GM21717 (cell line): ENCODE data around the gene FCMR.

Experiments used
- ATAC-seq: cut with Tn5 transposase; IDR thresholded peaks from one replicate; pipeline ENCODE4 v1.9.1; 2021; ENCODE audit warnings: mild to moderate bottlenecking, moderate library complexity; ENCODE audit not compliant: unreplicated experiment

Gene FCMR

GRCh38 chr1:206921772-206922265, at the start of gene FCMR:
TSS of gene FCMR (minus strand) at chr1:206921941. CDS start at chr1:206921854, 87 bp downstream.
- ATAC-seq: peak; percentile 24

- ATAC-seq: no peak
These were observed 49.4 kb upstream of the FCMR start for GRCh38 chr1:206971029-206971655.

GRCh38 chr1:206970446-206970845, 48.7 kb upstream of the FCMR start, which contains the start of gene FCAMR:
TSS of gene FCAMR (minus strand) at chr1:206970460. CDS start at chr1:206970125, 335 bp downstream.
- ATAC-seq: no peak

- ATAC-seq: no peak
These were observed 47.3 kb upstream of the FCMR start for GRCh38 chr1:206969090-206969489.

GRCh38 chr1:206967096-206967849, 45.5 kb upstream of the FCMR start:
- peak; percentile 52 for ATAC-seq

- ATAC-seq: no peak
These were observed 44.0 kb upstream of the FCMR start for GRCh38 chr1:206965781-206966180.

- ATAC-seq: no peak
These were observed 42.0 kb upstream of the FCMR start for GRCh38 chr1:206963740-206964139.

- no peak for ATAC-seq
These were observed 41.5 kb upstream of the FCMR start for GRCh38 chr1:206963119-206963712.

GRCh38 chr1:206962272-206962671, 40.5 kb upstream of the FCMR start:
- ATAC-seq: no peak

GRCh38 chr1:206961668-206962067, 39.9 kb upstream of the FCMR start:
- ATAC-seq: no peak

GRCh38 chr1:206960676-206961386, 39.1 kb upstream of the FCMR start:
- no peak for ATAC-seq

- ATAC-seq: no peak
These were observed 36.4 kb upstream of the FCMR start for GRCh38 chr1:206958144-206958543.

- ATAC-seq: no peak
These were observed 35.9 kb upstream of the FCMR start for GRCh38 chr1:206957639-206958038.

- peak; percentile 76 for ATAC-seq
These were observed 34.0 kb upstream of the FCMR start for GRCh38 chr1:206955476-206956451.

GRCh38 chr1:206954459-206955342, 33.0 kb upstream of the FCMR start:
- ATAC-seq: no peak

GRCh38 chr1:206953626-206954025, 31.9 kb upstream of the FCMR start:
- no peak for ATAC-seq

- ATAC-seq: no peak
These were observed 31.4 kb upstream of the FCMR start for GRCh38 chr1:206953126-206953525.

GRCh38 chr1:206952171-206952570, 30.4 kb upstream of the FCMR start:
- ATAC-seq: no peak
